ENCODE results near the gene OSER1.

- no peak for TF ChIP-seq CTCF (IDR thresholded peaks at IDR 0.05)
- TF ChIP-seq POLR2AphosphoS5 (IDR thresholded peaks at IDR 0.05) = peak; percentile 93
- TF ChIP-seq EP300 (IDR thresholded peaks at IDR 0.05) = no peak
- TF ChIP-seq POLR2A (IDR thresholded peaks at IDR 0.05) = peak in 1 of 2 donors; percentile 18
Observed at GRCh38 chr20:44151621-44152416, 58.8 kb downstream of the OSER1 start.

Data from gastroesophageal sphincter (tissue), 3 donors.